GM19395 (cell line): Measurements from ENCODE around the gene PCGF5.
"Not testable (repeated sequence)": the region's sequence is repeated elsewhere in the genome, so short reads cannot be mapped to it uniquely, and the experiment has no call there.

Source experiments
- ATAC-seq: cut with Tn5 transposase; IDR thresholded peaks from one replicate; pipeline ENCODE4 v1.9.1; 2021; ENCODE audit warnings: mild to moderate bottlenecking, moderate library complexity; ENCODE audit not compliant: unreplicated experiment

PCGF5 gene

GRCh38 chr10:91271886-91272285 lies 51.4 kb downstream of the PCGF5 start:
- no peak for ATAC-seq

GRCh38 chr10:91284486-91285090 lies 64.1 kb downstream of the PCGF5 start:
- no peak for ATAC-seq

- ATAC-seq = no peak
Measured at GRCh38 chr10:91286572-91286971, 66.1 kb downstream of the PCGF5 start.

DNA sequence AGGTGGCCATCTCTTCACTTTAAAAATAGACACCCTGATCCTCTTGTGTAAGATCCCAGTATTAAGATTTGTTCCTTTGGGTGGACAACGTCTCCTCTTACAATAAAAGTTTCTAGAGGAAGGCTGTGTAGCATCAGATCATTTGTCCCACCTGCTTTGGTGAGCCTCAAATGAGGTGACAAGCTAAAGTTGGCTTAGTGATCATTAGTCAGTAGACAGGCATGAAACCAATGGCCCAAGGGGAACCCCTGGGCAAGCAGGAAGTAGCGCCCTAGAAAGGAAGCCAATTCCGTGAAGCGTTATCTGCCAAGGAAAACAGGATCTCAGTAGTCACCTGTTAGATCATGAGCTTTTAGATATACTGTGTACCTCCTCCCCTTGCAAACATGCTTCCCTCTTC lies 66.8 kb downstream of the PCGF5 start:
- no peak for ATAC-seq

DNA sequence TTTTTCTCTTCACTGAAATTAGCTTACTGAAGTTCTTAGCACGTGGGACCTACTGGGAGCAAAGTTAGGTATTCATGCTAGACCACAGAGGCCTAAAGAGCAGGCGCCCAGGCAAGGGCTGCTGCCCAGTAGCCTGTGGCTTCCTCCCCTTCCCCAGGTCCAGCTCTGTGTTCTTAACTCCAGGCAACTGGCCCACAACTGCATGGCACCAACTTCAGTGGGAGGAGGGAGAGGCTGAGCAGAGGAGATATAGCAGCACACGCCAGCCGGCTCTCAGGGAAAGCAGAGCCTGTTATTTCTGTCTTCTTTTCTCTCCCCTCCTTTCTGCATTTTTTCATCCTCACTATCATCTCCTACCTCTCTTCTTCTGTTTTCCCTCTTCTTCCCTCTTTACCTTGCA lies 67.4 kb downstream of the PCGF5 start:
- ATAC-seq = no peak

- ATAC-seq = no peak
Measured at GRCh38 chr10:91289305-91289704, 68.8 kb downstream of the PCGF5 start.

GRCh38 chr10:91290607-91291006 lies 70.1 kb downstream of the PCGF5 start:
- no peak for ATAC-seq

DNA sequence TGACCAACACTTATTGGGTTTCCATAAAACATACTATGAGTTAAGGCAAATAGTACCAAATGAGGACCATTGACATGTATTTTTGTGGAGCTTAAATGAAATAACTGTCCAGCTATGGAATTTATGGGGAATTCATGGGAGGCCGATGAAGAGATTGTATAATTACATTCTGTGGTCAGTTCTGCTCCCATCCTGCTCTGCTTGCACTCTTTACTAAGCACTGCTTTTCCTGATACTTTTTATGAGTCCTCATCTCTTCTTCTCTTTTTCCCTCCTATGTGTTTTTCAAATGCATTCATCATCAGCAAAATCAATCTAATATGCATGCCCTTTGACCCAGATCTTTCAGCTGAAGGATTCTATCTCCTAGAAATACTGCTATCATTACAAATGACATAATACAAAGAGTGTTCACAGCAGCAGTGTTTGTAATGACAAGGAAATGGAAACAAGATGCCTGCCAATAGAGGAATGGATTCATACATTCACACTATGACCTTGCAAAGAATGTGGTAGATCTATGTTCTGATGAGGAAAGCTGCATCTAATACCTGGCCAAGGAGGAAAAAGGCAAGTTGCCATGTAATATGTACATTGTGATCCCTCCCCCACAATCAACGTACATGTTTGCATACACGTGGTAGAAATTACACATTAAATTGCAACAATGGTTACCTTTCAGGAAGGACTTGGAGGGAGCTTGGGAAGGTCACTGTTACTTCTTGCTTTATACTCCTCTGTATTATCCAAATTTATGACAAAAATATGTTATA lies 73.9 kb downstream of the PCGF5 start:
- ATAC-seq = no peak

GRCh38 chr10:91295346-91295745 lies 74.9 kb downstream of the PCGF5 start:
- ATAC-seq = no peak

GRCh38 chr10:91296471-91296870 lies 76.0 kb downstream of the PCGF5 start:
- ATAC-seq = no peak

DNA sequence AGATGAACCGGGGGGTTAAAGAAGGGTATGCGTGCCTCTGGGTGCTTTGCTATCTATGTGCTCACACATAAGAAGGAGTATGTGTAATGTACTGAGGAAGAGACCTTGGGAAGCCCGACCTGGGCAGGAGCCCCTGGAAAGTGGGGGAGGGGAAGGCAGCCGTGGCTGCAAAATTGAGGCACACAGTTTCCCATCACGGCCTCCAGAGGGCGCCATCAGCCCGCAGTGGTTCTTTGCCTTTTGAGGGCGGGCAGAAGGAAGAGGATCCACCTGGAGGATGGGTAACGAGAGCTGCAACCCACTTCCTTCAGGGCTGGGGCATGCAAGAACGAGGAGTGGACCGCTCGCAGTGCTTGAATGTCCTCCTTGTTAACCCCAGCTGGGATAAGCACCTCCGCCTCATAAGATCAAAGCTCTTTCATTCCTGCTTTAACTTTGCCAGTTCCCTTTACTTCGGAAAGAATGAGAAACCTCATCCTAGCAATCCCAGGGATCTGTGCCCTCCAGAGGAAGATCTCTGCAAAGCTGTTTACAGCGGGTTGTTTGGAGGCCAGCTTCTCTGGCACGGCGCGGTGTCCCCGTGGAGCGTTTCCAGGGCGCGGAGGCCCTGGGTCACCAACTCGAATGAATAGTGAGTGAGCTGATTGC lies 77.9 kb downstream of the PCGF5 start:
- peak; percentile 82 for ATAC-seq

- no peak for ATAC-seq
Measured at GRCh38 chr10:91299999-91300575, 79.6 kb downstream of the PCGF5 start.

- not testable (repeated sequence) for ATAC-seq
Measured at GRCh38 chr10:91302946-91303345, 82.5 kb downstream of the PCGF5 start.

- ATAC-seq = not testable (repeated sequence)
Measured at GRCh38 chr10:91305979-91306378, 85.5 kb downstream of the PCGF5 start.

DNA sequence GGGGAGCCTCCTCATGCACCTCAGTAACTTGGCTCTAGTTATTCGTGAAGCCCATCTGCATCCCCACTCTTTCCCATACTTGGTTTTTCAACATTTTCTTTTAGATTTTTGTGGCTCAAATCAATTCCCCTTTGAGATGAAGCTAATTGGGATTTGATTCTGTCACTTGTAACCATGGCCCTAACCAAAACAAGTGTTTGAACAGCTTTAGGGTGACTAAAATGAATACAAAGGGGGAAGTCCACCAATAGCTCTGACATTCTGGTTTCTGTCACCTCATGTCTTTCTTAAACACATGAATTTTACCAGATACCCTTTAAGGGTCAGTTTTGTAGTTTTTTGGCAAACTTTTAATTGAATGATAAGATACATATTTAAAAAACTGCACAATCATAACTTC lies 87.0 kb downstream of the PCGF5 start:
- ATAC-seq = no peak

- ATAC-seq = no peak
Measured at GRCh38 chr10:91309711-91310110, 89.2 kb downstream of the PCGF5 start.

DNA sequence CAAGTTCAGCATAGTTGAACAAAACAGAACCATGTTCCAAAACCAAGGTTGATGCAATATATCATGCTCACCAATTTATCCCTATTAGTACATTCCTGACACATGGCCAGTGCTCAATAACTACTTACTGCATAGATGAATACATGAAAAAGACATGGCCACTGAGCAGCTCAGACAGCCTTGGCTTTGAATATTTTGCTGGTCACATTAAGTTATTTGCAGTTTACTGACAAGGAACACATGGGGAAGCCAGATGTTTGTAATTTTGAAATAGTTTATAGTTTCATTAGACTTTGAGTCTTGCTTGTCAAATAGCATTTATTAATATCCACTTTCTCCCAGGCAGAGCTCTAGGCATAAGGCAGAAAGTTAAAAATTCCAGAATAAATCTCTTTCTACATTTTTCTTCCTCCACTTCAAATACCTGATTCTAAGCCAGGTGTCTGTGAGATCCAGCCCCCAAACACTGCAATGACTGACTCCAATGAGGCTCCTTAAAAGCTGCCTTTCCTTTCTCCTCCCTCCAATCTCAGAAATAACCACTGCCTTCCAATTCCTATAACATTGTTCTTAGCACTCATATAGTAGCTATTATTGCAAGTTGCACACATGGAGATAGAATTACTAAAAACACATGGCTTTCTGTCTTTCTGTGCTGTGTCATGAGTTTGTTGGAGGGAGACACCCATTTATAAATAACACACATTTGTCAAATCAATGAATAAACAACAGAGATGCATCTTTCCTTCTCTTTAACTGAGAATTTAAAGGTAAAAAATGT lies 91.3 kb downstream of the PCGF5 start:
- ATAC-seq = no peak

DNA sequence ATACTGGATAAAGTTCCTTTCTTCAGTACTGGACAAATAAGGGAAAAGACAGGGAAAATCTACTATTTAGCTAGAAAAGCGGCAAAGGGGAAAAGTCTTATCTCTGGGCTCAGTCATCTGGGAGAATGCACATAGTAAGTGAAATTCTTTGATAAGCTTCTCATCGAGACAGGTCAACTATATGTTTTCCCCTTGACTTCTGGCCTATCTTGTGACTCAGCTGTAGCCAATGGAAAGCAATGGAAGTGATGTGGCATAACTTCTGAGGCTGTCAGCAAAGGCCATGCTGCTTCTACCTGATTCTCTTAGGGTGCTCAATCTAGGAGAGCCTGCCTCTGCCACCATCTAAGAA lies 91.9 kb downstream of the PCGF5 start:
- ATAC-seq = no peak

GRCh38 chr10:91313796-91314485 lies 93.5 kb downstream of the PCGF5 start:
- ATAC-seq = no peak

- no peak for ATAC-seq
Measured at GRCh38 chr10:91316486-91316885, 96.0 kb downstream of the PCGF5 start.

DNA sequence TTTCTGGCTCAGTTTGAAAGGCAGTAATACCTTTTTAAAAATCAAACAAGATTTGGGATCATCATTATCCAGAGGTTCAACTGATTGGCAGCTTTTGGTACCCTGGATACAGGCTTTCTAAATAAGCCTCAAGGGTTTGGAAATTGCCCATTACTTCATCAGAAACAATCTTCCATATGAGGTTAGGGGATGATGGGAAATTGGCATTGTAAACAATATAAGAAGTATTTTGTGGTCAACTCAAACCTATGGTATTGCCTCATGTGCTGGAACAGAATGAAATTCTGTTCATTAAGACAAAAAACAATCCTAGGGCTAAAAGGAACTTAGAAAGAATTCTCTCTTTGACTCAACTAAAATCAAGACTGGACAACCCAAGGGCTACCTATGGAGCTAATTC lies 97.1 kb downstream of the PCGF5 start:
- ATAC-seq = no peak
